Measurements from ENCODE around the gene ATN1.

- TF ChIP-seq CTCF (IDR thresholded peaks at IDR 0.05) (no peak), POLR2A (IDR thresholded peaks at IDR 0.05) (no peak), POLR2AphosphoS5 (IDR thresholded peaks at IDR 0.05) (no peak)
These were observed 8.2 kb upstream of the ATN1 start for GRCh38 chr12:6919588-6919987.

All from prostate gland (tissue), 2 donors.